ENCODE results near the gene GPC6.

Gene GPC6

DNA sequence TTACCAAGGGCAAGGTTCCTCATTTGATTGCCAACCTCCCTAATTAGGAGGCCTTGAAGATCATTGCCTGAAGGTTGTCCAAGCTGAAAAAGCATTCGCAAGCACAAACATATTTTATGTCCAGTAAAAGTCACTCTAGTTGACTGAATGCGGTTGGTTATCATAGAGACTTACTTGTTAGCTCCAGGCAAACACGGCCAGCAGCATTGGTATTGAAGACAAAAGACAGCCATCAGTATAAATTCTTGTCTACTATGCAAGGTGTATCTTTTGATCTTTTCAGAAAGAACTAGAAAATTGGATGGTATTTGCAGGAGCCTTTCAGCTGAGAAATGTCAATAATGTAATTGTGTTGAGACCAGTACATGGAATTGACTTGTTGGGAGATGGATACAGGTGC is 129.9 kb downstream of the GPC6 start:
- Mint-ChIP-seq H3K4me3 (no peak overlapping the region), H3K27me3 (ENCODE audit: low read depth) (no peaks in the 10 kb centered on the region), H3K9me3 (no peaks in the 10 kb centered on the region), H3K27ac (no peak overlapping the region), H3K4me1 (no peaks in the 10 kb centered on the region), H3K36me3 (ENCODE audit: low read depth) (peaks cover 4% of the 10 kb centered on the region)
- TF ChIP-seq, protein P1, sequence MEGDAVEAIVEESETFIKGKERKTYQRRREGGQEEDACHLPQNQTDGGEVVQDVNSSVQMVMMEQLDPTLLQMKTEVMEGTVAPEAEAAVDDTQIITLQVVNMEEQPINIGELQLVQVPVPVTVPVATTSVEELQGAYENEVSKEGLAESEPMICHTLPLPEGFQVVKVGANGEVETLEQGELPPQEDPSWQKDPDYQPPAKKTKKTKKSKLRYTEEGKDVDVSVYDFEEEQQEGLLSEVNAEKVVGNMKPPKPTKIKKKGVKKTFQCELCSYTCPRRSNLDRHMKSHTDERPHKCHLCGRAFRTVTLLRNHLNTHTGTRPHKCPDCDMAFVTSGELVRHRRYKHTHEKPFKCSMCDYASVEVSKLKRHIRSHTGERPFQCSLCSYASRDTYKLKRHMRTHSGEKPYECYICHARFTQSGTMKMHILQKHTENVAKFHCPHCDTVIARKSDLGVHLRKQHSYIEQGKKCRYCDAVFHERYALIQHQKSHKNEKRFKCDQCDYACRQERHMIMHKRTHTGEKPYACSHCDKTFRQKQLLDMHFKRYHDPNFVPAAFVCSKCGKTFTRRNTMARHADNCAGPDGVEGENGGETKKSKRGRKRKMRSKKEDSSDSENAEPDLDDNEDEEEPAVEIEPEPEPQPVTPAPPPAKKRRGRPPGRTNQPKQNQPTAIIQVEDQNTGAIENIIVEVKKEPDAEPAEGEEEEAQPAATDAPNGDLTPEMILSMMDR (IDR thresholded peaks at IDR 0.05; ENCODE audit: unreplicated experiment in 3 of 3) = no peak

DNA sequence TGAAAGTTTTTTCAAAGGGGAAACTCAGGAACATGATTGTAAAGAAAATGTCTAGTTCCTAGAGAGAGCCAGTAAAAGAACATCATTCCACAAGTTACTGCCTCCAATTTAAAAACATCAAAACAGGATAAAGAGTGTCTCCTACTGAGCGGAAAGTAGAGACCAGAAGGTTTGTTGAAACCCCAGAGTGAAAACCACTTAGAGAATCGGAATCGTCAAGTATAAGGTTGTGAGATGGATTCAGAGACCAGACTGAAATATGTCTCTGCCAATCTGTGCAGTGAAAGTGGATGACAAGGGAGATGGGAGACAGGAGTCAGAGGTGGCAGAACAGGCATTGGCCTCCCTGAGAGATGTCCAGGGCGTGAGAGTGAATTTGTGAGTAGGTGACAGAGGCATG is 133.4 kb downstream of the GPC6 start:
- TF ChIP-seq, protein P1 (IDR thresholded peaks at IDR 0.05; ENCODE audit: unreplicated experiment in 3 of 3) = no peak
- Mint-ChIP-seq H3K4me3 (no peak overlapping the region), H3K27me3 (ENCODE audit: low read depth) (no peaks in the 10 kb centered on the region), H3K9me3 (no peaks in the 10 kb centered on the region), H3K27ac (no peak overlapping the region), H3K36me3 (ENCODE audit: low read depth) (peaks cover 11% of the 10 kb centered on the region), H3K4me1 (no peaks in the 10 kb centered on the region)

DNA sequence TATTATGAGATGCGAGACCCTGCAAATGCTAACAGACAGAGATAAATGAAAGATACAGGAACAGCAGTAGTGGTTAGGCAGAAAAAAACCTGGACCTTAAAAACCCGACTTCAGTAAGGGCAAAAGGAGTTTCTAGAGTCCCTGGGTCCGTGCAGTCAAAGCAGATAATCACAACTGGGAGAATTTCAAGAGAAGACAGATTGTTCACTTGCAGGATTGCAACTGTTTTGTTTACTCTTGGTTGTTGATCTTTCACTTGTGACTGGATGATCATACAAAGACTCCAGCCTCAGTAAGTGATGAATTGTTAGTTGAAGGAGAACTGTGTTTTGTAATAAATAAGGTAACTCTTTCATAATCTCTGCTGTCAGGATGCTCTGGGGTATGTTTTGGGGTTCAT is 135.1 kb downstream of the GPC6 start:
- no peak overlapping the region for H3K4me3 Mint-ChIP-seq
- peaks cover 10% of the 10 kb centered on the region for H3K36me3 Mint-ChIP-seq (ENCODE audit: low read depth)
- no peaks in the 10 kb centered on the region for H3K4me1 Mint-ChIP-seq
- H3K9me3 Mint-ChIP-seq = no peaks in the 10 kb centered on the region
- H3K27me3 Mint-ChIP-seq (ENCODE audit: low read depth) = no peaks in the 10 kb centered on the region
- no peak overlapping the region for H3K27ac Mint-ChIP-seq
- TF ChIP-seq, protein P1 (IDR thresholded peaks at IDR 0.05; ENCODE audit: unreplicated experiment in 3 of 3) = no peak

DNA sequence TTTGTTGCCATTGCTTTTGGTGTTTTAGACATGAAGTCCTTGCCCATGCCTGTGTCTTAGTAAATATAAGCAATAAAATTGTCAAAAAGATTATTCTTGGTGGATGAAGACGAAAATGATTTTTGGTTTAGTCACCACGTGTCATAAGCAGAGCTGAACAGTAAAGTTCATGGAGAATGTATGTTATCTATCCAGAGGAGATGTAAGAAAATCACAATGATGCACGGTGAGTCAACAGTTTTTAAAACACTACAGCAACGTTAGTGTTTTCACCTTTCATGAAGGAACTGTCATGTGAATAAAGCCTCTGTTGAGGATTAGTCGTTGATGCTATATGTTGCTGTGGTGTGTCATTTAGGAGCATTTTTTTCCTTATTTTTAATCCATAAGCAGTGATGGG is 137.6 kb downstream of the GPC6 start:
- TF ChIP-seq, protein P1 (IDR thresholded peaks at IDR 0.05; ENCODE audit: unreplicated experiment in 3 of 3) = no peak
- Mint-ChIP-seq H3K4me3 (no peak overlapping the region), H3K4me1 (no peaks in the 10 kb centered on the region), H3K36me3 (ENCODE audit: low read depth) (peaks cover 10% of the 10 kb centered on the region), H3K27ac (no peak overlapping the region), H3K9me3 (no peaks in the 10 kb centered on the region), H3K27me3 (ENCODE audit: low read depth) (no peaks in the 10 kb centered on the region)

DNA sequence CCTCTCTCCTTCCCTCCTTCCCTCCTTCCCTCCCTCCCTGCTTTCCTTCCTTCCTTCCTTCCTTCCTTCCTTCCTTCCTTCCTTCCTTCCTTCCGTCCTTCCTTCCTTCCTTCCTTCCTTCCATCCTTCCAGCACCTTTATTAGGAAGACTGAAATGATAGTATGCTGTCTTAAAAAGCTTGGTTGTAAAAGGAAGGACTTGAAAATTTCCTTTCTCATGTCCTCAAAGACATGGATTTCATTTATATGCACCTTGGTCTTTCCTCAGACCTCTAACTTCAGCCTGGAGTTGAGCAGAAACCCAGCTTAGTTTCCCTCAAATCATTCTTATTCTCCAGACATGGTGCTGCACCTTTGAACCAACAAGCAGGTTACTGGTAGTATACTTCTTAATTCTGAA is 141.7 kb downstream of the GPC6 start:
- H3K4me3 Mint-ChIP-seq = no peak overlapping the region
- TF ChIP-seq, protein P1 (IDR thresholded peaks at IDR 0.05; ENCODE audit: unreplicated experiment in 3 of 3) = no peak
- H3K27ac Mint-ChIP-seq = no peak overlapping the region
- H3K36me3 Mint-ChIP-seq (ENCODE audit: low read depth) = peaks cover 10% of the 10 kb centered on the region
- H3K4me1 Mint-ChIP-seq = no peaks in the 10 kb centered on the region
- H3K27me3 Mint-ChIP-seq (ENCODE audit: low read depth) = no peaks in the 10 kb centered on the region
- H3K9me3 Mint-ChIP-seq = no peaks in the 10 kb centered on the region

DNA sequence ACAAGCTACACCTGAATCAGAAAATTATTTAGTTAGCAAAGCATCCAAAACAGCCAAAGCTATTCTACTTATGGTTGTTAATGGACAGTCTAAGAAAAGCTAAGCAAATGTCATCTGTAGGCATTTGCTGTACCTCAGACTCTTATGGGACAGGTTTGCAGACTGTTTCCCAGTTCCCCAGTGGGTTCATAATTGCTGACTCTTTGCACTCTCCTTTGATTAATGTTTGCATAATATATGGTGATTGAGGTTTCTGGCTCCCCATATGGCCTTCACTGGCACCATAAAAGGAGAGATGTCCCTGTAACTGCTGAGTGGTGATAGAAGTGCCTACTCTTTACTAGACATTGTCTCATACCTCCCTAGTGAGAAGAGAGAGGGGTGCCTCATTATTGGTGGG is 142.1 kb downstream of the GPC6 start:
- Mint-ChIP-seq H3K9me3 (no peaks in the 10 kb centered on the region), H3K27ac (no peak overlapping the region), H3K4me1 (no peaks in the 10 kb centered on the region), H3K4me3 (no peak overlapping the region), H3K36me3 (ENCODE audit: low read depth) (peaks cover 10% of the 10 kb centered on the region), H3K27me3 (ENCODE audit: low read depth) (no peaks in the 10 kb centered on the region)
- TF ChIP-seq, protein P1 (IDR thresholded peaks at IDR 0.05; ENCODE audit: unreplicated experiment in 3 of 3) = no peak
